ENCODE results near the gene RWDD2A.
"Not testable (repeated sequence)": the region's sequence is repeated elsewhere in the genome, so short reads cannot be mapped to it uniquely, and the experiment has no call there.

RWDD2A gene

GRCh38 chr6:83180426-83180950 is 12.7 kb upstream of the RWDD2A start:
- Mint-ChIP-seq H3K36me3 (ENCODE audit: low read depth) (peaks cover 66% of the 10 kb centered on the region), H3K27ac (no peak overlapping the region), H3K9me3 (no peaks in the 10 kb centered on the region), H3K4me1 (no peaks in the 10 kb centered on the region), H3K27me3 (ENCODE audit: low read depth, poor library complexity) (no peaks in the 10 kb centered on the region), H3K4me3 (no peak overlapping the region)
- TF ChIP-seq CTCF (IDR thresholded peaks at IDR 0.05): no peak
- DNase-seq: no peak

GRCh38 chr6:83182114-83182513 is 11.0 kb upstream of the RWDD2A start:
- peaks cover 67% of the 10 kb centered on the region for H3K36me3 Mint-ChIP-seq (ENCODE audit: low read depth)

GRCh38 chr6:83183082-83183828 is 9.9 kb upstream of the RWDD2A start:
- DNase-seq: no peak
- Mint-ChIP-seq H3K36me3 (ENCODE audit: low read depth) (peaks cover 60% of the 10 kb centered on the region), H3K9me3 (no peaks in the 10 kb centered on the region), H3K27me3 (ENCODE audit: low read depth, poor library complexity) (no peaks in the 10 kb centered on the region), H3K4me1 (no peaks in the 10 kb centered on the region), H3K27ac (no peak overlapping the region), H3K4me3 (no peak overlapping the region)
- no peak for TF ChIP-seq CTCF (IDR thresholded peaks at IDR 0.05)

More at GRCh38 chr6:83182114-83182513, 11.0 kb upstream of the RWDD2A start:
- Mint-ChIP-seq H3K27ac (no peak overlapping the region), H3K4me3 (no peak overlapping the region), H3K9me3 (no peaks in the 10 kb centered on the region), H3K27me3 (ENCODE audit: low read depth, poor library complexity) (no peaks in the 10 kb centered on the region), H3K4me1 (no peaks in the 10 kb centered on the region)
- TF ChIP-seq CTCF (IDR thresholded peaks at IDR 0.05): no peak
- no peak for DNase-seq

GRCh38 chr6:83185096-83185495 is 8.1 kb upstream of the RWDD2A start:
- Mint-ChIP-seq H3K36me3 (ENCODE audit: low read depth) (peaks cover 60% of the 10 kb centered on the region), H3K4me1 (no peaks in the 10 kb centered on the region), H3K27me3 (ENCODE audit: low read depth, poor library complexity) (no peaks in the 10 kb centered on the region), H3K9me3 (no peaks in the 10 kb centered on the region), H3K27ac (no peak overlapping the region), H3K4me3 (no peak overlapping the region)
- TF ChIP-seq CTCF (IDR thresholded peaks at IDR 0.05): no peak
- DNase-seq: no peak

- Mint-ChIP-seq H3K4me1 (peaks cover 17% of the 10 kb centered on the region), H3K27me3 (ENCODE audit: low read depth, poor library complexity) (no peaks in the 10 kb centered on the region), H3K27ac (no peak overlapping the region), H3K9me3 (no peaks in the 10 kb centered on the region), H3K4me3 (no peak overlapping the region), H3K36me3 (ENCODE audit: low read depth) (peaks cover 43% of the 10 kb centered on the region)
- DNase-seq: no peak
- TF ChIP-seq CTCF (IDR thresholded peaks at IDR 0.05): no peak
These were observed 4.7 kb upstream of the RWDD2A start for GRCh38 chr6:83188501-83188900.

GRCh38 chr6:83190626-83191025 is 2.5 kb upstream of the RWDD2A start:
- no peak for DNase-seq
- no peak for TF ChIP-seq CTCF (IDR thresholded peaks at IDR 0.05)
- Mint-ChIP-seq H3K4me3 (no peak overlapping the region), H3K9me3 (no peaks in the 10 kb centered on the region), H3K36me3 (ENCODE audit: low read depth) (peaks cover 27% of the 10 kb centered on the region), H3K4me1 (peaks cover 32% of the 10 kb centered on the region), H3K27me3 (ENCODE audit: low read depth, poor library complexity) (peaks cover 7% of the 10 kb centered on the region), H3K27ac (no peak overlapping the region)

- not testable (repeated sequence) for H3K9me3 Mint-ChIP-seq; H3K27ac Mint-ChIP-seq; H3K27me3 Mint-ChIP-seq (ENCODE audit: low read depth, poor library complexity); DNase-seq
- Mint-ChIP-seq H3K4me1 (peaks cover 32% of the 10 kb centered on the region), H3K36me3 (ENCODE audit: low read depth) (peaks cover 26% of the 10 kb centered on the region), H3K4me3 (peak overlapping the region; percentile 100)
These were observed 1.2 kb upstream of the RWDD2A start for GRCh38 chr6:83191974-83192373.

Data from nephron progenitor cell (in vitro differentiated cells).